PC-9 (cell line): ENCODE data around the gene TDRD1.

Experiments
- CTCF ChIP-seq: fragments of 200-600 bp; sonication (generic); conservative IDR thresholded peaks from 2 replicates; pipeline ENCODE4 v1.6.1; 2017; ENCODE audit warnings: mixed run types, antibody characterized with exemption, mild to moderate bottlenecking, moderate library complexity
- EZH2 ChIP-seq: fragments of 200-600 bp; sonication (generic); IDR thresholded peaks from 2 replicates; pipeline ENCODE4 v1.8.0; 2017; ENCODE audit warnings: antibody characterized with exemption, low read depth

GRCh38 chr10:114202812-114203211, 23.7 kb downstream of the TDRD1 start:
- no peak for TF ChIP-seq EZH2
- TF ChIP-seq CTCF, result no peak
